Thyroid gland (tissue), 4 donors: ENCODE measurements around the gene GABRD. TPM values are rescaled to one million over a fixed set of nuclear protein-coding genes. Genes with fewer than 3 reads are reported as not detected.
A peak's percentile ranks its signal among the peaks of the same experiment; 100 is the strongest.

Experiments
- DNase-seq, 2 donors: peaks; one replicate each; pipeline ENCODE4 v3.0.0-alpha.2; 2019
- H3K27ac ChIP-seq, 3 donors: fragments of 200-600 bp; sonication (generic); 1 replicate in 2 of 3; 2 replicates in 1 of 3; pipeline ENCODE4 v1.5.1; 2016 to 2019; ENCODE audit warnings: mild to moderate bottlenecking in 1 of 3, moderate library complexity in 1 of 3
- H3K27me3 ChIP-seq: fragments of 200-600 bp; sonication (generic); one replicate; pipeline ENCODE4 v1.5.1; 2019
- H3K36me3 ChIP-seq, 2 donors: fragments of 200-600 bp; sonication (generic); one replicate each; pipeline ENCODE4 v1.5.1; 2016 to 2019
- H3K4me1 ChIP-seq, 2 donors: fragments of 200-600 bp; sonication (generic); one replicate each; pipeline ENCODE4 v1.5.1; 2017 to 2019
- H3K4me3 ChIP-seq, 3 donors: fragments of 200-600 bp; sonication (generic); replicated peaks in 1 of 3; 1 replicate in 2 of 3; 2 replicates in 1 of 3; pipeline ENCODE4 v1.5.1; 2016; ENCODE audit warnings: mild to moderate bottlenecking in 1 of 3
- H3K9me3 ChIP-seq: fragments of 200-600 bp; sonication (generic); one replicate; pipeline ENCODE4 v1.5.1; 2017
- POLR2A ChIP-seq, 2 donors: fragments of 450-650 bp; IDR thresholded peaks; one replicate each; pipeline ENCODE4 v1.6.1; 2017; ENCODE audit warnings: antibody characterized with exemption in 2 of 2, mild to moderate bottlenecking in 2 of 2, moderate library complexity in 1 of 2
- WGBS, 2 donors: methylation state at CpG; one replicate each; pipeline ENCODE4 v1.1.5; 2017; 5-methylcytosine and 5-hydroxymethylcytosine counted together
- intact Hi-C: fragments of 100-400 bp; cut with DNase I; formaldehyde crosslinking; loops from one replicate; pipeline ENCODE4 v1.15.1; 2023
- total RNA-seq, 4 donors: library from RNA; depleted of rRNA; stranded (reverse); fragments of >200 nt; gene quantifications; one replicate each; pipeline ENCODE4 v1.2.3, GENCODE V29; 2016
- TF ChIP-seq, protein P1 (sequence below), 6 experiments: fragments of 200-600 bp in 3 of 6; fragments of 450-650 bp in 3 of 6; sonication (generic) in 3 of 6; IDR thresholded peaks; one replicate each; pipeline ENCODE4 v1.5.1; 2016 to 2019; ENCODE audit warnings: antibody characterized with exemption in 6 of 6, mild to moderate bottlenecking in 2 of 6, inconsistent platforms in 1 of 6, moderate library complexity in 1 of 6

The GABRD gene
- total RNA-seq, 4 donors from 2014 or later: 0.49 to 0.78 TPM; not detected in 2

DNA sequence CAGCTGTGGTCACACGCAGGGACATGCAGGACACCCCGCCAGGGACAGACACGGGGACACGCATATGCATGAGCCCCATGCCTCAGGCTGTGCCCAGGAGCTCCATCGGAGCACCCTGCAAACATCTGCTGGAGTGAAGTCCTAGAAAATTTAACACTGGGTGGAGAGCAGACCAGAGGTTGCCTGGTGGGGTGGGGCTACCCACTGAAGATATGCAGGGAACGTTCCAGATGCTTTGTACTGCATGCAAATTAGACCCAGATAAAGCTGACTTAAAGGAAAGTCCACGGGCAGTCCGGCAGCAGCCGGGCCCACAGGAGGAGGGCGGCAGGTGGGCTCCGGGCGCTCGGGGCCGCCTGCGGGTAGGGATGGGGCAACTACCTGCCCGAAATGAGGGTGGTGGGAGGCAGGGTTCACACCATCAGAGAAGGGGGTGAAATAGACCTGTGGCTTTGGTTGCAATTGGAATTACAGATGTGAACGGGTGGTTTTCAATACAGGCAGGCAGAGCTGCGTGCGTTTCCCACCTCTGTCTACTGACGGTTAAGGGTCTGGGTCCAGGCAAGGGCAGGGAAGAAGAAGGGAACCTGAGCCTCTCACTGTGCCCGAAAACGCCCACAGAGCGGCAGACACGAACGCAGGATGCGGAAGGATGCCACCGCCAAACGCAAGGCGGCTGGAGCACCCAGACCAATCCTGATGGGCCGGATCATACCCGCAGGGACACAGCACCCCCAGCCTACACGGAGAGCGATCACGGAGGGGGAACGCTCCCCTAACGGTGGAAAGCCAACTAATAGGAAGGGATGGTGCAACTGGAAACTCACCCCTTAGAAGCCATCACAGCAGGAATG is 36.5 kb upstream of the GABRD start:
- WGBS, 2 donors: 92 to 94% methylated on average over 32 of the region's 36 CpGs
- no peak for DNase-seq
- H3K9me3 ChIP-seq: no peaks in the 10 kb centered on the region
- H3K27ac ChIP-seq: no peak overlapping the region
- H3K4me1 ChIP-seq: no peaks in the 10 kb centered on the region
- H3K27me3 ChIP-seq: no peaks in the 10 kb centered on the region
- no peaks in the 10 kb centered on the region for H3K36me3 ChIP-seq
- intact Hi-C loops: no loop called here
- no peak overlapping the region for H3K4me3 ChIP-seq
- TF ChIP-seq, protein P1, sequence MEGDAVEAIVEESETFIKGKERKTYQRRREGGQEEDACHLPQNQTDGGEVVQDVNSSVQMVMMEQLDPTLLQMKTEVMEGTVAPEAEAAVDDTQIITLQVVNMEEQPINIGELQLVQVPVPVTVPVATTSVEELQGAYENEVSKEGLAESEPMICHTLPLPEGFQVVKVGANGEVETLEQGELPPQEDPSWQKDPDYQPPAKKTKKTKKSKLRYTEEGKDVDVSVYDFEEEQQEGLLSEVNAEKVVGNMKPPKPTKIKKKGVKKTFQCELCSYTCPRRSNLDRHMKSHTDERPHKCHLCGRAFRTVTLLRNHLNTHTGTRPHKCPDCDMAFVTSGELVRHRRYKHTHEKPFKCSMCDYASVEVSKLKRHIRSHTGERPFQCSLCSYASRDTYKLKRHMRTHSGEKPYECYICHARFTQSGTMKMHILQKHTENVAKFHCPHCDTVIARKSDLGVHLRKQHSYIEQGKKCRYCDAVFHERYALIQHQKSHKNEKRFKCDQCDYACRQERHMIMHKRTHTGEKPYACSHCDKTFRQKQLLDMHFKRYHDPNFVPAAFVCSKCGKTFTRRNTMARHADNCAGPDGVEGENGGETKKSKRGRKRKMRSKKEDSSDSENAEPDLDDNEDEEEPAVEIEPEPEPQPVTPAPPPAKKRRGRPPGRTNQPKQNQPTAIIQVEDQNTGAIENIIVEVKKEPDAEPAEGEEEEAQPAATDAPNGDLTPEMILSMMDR (IDR thresholded peaks at IDR 0.05): no peak
- no peak for TF ChIP-seq POLR2A (IDR thresholded peaks at IDR 0.05)

DNA sequence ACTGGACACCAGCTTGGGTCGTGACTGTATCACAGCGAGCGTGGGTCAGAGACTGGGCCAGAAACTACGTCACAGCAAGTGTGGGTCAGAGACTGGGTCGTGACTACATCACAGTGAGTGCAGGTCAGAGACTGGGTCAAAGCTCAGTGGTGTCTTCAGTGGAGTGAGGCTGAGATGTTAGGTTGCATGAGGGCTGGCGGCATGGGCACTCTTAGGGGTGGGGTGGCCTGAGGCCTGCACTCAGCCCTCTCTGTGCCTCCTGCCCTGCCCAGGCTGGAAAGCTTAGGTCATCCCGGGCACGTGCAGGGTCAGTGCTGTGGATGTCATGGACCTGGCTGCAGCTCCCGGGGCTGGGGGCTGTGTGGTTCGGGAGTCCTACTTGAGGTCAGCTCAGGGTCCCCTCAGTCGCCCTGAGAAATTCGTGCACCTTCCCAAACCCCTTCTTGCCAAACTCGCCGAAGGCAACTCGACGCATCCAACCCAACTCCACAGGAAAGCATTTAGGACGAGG is 34.5 kb upstream of the GABRD start:
- TF ChIP-seq, protein P1 (IDR thresholded peaks at IDR 0.05): no peak
- no peak for TF ChIP-seq POLR2A (IDR thresholded peaks at IDR 0.05)
- H3K27me3 ChIP-seq: no peaks in the 10 kb centered on the region
- no peak for DNase-seq
- no peaks in the 10 kb centered on the region for H3K9me3 ChIP-seq
- H3K4me3 ChIP-seq: no peak overlapping the region
- H3K36me3 ChIP-seq: no peaks in the 10 kb centered on the region
- intact Hi-C loops: no loop called here
- no peaks in the 10 kb centered on the region for H3K4me1 ChIP-seq
- 87 to 88% methylated on average over 12 to 14 of the region's 17 CpGs for WGBS, 2 donors
- no peak overlapping the region for H3K27ac ChIP-seq

DNA sequence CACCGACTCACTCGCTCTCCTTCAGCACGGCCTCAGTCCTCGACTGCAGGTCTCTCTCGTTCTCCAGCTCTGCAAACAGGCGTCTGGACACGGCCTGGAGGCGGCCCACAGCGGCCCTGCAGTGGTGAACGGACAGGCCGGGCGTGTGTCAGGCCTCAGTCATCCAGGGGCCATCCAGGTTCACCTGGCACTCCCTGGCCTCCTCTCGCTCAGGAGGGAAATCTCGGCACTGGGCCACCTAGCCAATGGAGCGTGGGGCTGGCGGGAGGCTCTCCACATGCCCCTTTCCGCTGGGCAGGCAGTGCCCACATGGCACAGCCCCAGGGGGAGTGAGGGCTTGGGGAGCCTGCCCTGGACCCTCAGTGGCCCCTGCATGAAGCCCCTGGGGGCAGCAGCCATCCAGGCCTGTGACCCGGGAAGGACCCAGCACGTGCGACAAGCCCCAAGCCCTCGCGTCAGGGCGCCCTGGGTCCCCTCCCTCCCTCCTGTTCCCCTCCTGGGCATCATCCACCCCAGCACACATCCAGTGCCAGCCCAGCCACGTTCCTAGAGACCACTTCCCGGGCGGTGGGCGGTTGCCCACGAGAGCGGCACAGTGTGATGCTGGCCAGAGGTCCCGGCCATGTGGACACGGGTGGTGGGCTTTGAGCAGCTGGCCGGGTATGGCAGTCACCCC is 33.6 kb upstream of the GABRD start:
- H3K27me3 ChIP-seq: no peaks in the 10 kb centered on the region
- H3K36me3 ChIP-seq: no peaks in the 10 kb centered on the region
- WGBS, 2 donors: 74 to 79% methylated on average over 15 to 23 of the region's 32 CpGs
- no peaks in the 10 kb centered on the region for H3K4me1 ChIP-seq
- H3K27ac ChIP-seq: no peak overlapping the region
- no peak overlapping the region for H3K4me3 ChIP-seq
- no peak for TF ChIP-seq POLR2A (IDR thresholded peaks at IDR 0.05)
- TF ChIP-seq, protein P1 (IDR thresholded peaks at IDR 0.05): no peak
- peak; percentile 63 to 75 for DNase-seq
- no peaks in the 10 kb centered on the region for H3K9me3 ChIP-seq
- intact Hi-C loops: no loop called here

DNA sequence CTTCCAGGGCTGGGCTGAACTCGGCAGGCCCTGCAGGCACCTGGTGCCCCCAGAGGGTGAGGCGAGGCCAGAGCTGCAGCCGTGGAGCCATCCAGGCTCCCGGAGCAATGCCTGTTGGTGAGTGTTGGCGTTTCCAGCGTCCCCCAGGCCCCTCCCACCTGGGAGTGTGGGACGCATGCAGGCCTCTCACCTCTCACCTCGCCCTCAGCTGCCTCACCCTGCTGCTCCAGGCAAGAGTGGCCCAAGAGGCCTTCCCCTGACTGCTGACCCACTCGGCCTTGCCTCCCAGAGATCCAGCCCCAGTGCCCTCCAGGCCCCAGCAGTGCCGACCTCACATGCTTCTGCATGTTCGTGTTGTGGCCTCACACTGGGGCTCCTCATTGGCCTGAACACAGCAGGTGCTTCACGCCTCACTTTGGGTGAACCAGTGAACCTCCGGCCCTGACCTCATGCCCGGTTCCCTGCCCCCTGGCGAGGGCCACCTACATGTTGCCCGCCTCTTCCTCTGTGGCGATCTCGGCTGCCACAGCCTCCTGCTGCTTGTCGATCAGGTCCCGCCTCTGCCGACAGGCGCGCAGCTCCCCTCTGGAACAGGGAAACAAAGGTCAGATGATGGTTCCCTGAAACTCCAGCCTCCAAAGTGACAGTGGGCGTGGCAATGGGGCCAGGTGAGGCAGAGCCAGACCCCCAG is 32.5 kb upstream of the GABRD start:
- no peak overlapping the region for H3K4me3 ChIP-seq
- no peaks in the 10 kb centered on the region for H3K36me3 ChIP-seq
- 86 to 88% methylated on average over 16 to 17 of the region's 24 CpGs for WGBS, 2 donors
- intact Hi-C loops: no loop called here
- TF ChIP-seq, protein P1 (IDR thresholded peaks at IDR 0.05): no peak
- TF ChIP-seq POLR2A (IDR thresholded peaks at IDR 0.05): no peak
- no peaks in the 10 kb centered on the region for H3K9me3 ChIP-seq
- no peak overlapping the region for H3K27ac ChIP-seq
- no peaks in the 10 kb centered on the region for H3K27me3 ChIP-seq
- H3K4me1 ChIP-seq: no peaks in the 10 kb centered on the region
- no peak for DNase-seq
